GM19035 (cell line): ENCODE data around the gene FBXL20.
"Not testable (repeated sequence)": the region's sequence is repeated elsewhere in the genome, so short reads cannot be mapped to it uniquely, and the experiment has no call there.

ENCODE experiments used
- ATAC-seq: cut with Tn5 transposase; IDR thresholded peaks from one replicate; pipeline ENCODE4 v1.9.1; 2021; ENCODE audit not compliant: unreplicated experiment

Gene FBXL20

DNA sequence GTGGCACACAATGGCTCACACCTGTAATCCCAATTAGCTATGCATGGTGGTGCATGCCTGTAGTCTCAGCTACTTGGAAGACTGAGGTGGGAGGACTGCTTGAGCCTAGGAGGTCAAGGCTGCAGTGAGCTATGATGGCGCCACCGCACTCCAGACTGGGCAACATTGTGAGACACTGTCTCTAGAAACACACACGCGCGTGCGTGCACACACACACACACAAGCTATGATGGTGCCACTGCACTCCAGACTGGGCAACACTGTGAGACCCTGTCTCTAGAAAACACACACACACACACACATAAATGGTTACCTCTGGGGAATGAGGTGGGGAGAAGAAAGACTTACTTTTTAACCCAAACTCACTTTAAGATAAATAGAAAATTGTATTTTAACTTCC lies 16.4 kb downstream of the FBXL20 start:
- ATAC-seq = no peak

DNA sequence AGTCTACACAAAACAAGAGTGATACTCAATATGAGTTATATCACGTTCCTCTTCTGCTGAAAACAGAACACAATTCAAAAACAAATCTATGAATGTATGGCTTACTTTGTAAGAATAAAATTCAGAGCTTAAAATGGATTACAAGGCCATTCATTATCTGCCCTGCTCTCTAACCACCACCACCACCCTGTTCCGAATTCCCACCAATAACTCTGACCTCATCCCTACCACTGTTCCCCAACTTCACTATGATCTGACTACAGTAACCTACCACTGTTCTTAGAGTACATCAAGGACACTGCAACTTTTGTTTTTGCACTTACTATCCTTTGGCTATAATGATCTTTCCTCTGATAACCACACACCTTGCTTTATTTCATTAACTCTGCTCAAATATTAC lies 21.3 kb downstream of the FBXL20 start:
- no peak for ATAC-seq

DNA sequence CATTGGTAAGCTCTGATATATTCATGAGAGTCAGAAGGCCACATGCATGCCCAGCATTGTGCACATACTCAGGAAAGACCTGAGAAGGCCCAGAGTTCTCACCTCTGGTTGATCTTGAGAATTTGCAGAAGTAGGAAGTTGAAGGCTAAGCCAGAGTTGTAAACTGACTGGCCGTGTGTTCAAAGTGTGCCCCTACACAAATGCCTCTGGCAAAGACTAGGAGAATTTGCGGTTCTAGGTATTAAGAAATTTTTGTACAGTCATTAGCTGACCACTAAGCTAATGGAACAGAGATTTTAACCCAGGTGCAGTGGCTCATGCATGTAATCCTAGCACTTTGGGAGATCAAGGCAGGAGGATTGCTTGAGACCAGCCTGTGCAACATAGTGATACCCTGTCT lies 25.0 kb downstream of the FBXL20 start:
- ATAC-seq = no peak

DNA sequence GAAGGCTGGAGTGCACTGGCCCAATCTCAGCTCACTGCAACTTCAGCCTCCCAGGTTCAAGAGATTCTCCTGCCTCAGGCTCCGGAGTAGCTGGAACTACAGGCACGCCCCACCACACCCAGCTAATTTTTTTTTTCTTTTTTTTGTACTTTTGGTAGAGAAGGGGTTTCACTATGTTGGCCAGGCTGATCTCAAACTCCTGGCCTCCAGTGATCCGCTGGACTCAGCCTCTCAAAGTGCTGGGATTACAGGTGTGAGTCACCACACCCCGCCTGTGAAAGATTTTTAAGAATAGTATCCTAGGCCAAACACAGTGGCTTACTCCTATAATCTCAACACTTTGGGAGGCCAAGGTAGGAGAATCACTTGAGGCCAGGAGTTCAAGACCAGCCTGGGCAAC lies 33.6 kb downstream of the FBXL20 start:
- ATAC-seq = not testable (repeated sequence)

DNA sequence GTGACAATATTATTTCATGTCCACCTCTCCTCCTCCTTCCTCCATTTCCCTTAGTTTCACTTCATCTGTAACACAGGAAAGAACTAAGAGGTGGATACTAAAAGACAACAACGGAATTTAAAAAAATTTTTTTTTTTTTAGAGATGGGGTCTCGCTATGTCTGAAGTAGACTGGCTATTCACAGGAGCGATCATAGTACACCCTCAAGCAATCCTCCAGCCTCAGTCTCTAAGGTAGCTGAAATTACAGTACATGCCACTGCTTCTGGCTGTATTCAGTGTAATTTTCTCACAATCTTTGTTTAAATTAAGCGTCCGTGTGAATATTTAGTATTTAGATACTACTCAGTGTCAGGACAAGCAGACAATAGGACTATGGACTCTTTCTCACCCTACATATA lies 35.6 kb downstream of the FBXL20 start:
- ATAC-seq = no peak

DNA sequence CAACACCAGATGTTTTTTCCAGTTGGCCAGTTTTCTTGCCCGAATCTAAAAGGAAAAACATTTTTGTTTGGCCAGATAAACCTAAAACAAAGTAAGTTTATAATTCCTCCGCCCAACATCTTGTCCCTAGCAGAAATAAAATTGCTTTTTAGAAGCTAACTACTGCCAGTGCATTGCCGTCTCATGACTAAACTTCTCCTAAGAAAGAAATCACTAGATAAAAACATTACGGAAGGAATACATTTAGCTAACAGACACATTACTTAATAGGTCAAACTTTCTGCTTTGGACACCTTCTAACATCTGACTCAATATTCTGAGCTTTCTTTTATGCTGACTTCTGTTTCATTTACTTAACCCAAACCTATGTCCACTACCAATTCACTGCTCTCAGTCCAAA lies 36.2 kb downstream of the FBXL20 start:
- ATAC-seq = no peak

DNA sequence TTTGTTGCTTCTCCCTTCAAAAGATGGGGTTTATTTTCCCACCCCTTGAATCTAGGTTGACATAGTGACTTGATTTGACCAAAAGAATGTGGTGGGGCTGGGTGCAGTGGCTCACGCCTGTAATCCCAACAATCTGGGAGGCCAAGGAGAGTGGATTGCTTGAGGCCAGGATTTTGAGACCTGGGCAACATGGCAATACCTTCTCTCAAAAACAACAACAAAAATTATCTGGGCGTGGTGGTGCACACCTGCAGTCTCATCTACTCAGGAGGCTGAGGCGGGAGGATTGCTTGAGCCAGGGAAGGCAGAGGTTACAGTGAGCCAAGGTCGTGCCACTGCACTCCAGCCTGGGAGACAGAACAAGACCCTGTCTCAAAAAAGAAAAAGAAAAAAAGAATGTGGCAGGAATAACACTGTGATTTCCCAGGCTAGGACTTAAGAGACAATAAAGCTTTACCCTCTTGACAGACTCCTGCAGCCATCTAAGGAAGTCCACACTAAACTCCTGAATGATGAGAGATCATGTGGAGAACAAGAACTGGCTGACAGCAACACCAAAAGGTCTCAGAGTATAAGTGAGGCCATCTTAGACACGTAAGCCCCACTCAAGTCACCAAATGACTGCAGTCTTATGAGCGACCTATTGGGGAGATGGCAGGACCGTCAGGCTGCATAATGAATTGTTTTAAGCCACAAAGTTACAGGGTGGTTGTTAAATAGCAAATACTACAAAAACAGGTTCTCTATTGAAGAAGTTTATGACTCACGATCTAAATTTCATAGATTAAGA lies 37.0 kb downstream of the FBXL20 start:
- no peak for ATAC-seq

DNA sequence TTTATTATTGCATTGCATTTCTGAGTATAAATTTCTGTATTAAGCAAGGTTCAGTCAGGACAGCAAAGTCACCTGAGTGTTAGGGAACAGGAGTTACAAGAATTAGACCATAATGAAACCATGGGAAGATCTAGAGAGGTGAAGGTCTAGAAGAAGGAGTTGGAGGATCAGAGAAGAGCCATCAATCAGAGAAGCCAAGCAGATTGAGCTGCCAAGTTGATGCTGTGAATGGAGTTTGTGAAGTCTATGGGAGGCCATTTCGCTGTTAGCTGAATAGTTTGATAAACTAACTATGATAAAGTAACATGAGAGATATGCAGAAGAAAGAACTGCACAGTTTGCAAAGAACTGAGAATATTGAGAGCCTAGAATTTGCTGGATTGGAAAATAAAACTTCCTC lies 40.4 kb downstream of the FBXL20 start:
- no peak for ATAC-seq

DNA sequence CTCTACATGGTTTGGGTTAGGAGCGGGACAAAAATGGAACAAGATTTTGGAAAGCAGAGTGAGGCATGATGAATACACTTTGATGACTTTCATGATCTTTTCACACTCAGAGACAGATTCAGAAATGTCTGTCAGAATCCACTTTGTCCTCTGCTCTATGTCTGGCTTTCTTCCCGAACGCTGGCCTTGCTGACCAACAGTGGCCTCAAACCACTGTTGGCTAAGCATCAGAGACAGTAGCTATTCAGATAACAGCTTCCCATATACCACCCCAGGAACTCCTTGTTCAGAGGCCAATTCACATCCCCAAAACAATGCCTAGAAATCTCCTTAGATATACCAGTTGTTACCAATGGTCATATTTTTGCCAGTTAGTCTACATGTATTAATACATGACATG lies 40.9 kb downstream of the FBXL20 start:
- ATAC-seq = no peak

DNA sequence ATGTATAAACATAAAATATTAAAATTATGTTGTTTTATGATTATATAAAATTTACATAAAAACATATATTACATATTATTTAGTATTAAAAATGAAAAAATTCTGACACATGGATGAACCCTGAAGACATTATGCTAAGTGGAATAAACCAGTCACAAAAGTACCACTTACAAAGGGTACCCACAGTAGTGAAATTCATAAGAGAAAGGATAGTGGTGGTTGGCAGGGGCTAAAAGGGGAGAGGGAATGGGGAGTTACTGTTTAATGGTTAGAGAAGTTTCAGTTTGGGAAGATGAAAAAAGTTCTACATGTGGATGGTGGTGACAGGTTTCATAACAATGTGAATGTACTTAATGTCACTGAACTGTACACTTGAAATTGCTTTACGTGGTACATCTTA lies 41.4 kb downstream of the FBXL20 start:
- no peak for ATAC-seq

DNA sequence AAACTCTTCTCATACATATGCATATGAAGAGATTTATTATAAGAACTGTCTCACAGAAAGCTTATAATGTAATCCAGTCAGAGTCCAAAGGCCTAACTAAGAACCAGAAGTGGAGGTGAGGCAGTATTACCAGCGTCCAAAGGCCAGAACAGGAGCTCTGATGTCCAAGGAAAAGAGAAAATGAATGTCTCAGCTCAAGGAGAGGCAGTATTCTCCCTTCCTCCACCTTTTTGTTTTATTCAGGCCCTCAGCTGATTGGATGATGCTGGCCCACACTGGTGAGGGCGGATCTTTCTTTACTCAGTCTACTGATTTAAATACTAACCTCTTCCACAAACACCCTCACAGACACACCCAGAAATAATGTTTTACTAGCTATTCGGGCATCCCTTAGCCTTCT lies 43.4 kb downstream of the FBXL20 start:
- ATAC-seq = no peak

DNA sequence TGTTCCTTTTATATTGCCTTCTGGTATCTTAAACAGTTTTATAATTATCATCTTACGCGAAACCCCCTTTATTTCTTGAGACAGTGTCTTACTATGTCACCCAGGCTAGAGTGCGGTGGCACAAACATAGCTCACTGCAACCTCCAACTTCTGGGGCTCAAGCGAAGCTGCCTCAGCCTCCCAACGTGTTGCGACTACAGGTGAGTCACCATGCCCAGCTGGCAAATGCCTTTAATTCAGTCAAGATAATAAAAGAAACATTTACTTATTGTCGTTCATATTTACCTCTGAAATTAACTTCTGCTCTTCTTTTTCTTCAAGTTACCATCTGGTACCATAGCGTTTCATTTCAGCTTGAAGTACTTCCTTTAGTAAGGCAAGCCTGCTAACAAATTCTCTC lies 43.9 kb downstream of the FBXL20 start:
- ATAC-seq = no peak

DNA sequence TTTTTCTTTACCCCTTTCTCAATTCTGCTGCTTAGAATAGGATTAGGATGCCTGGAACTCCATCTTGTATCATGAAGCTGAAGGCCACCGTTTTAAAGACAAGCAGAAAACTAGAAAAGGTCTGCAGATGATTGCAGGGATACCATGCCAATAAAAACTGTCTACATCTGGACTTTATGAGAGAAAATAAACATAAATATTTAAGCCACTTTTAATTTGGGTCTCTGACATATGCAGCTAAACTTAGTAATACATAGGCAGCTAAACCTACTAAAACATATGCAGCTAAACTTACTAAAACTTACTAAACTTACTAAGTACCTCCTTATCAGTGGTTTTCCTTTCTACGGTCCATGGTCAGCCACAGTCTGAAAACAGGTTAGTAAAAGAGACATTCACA lies 48.4 kb downstream of the FBXL20 start:
- ATAC-seq = no peak

DNA sequence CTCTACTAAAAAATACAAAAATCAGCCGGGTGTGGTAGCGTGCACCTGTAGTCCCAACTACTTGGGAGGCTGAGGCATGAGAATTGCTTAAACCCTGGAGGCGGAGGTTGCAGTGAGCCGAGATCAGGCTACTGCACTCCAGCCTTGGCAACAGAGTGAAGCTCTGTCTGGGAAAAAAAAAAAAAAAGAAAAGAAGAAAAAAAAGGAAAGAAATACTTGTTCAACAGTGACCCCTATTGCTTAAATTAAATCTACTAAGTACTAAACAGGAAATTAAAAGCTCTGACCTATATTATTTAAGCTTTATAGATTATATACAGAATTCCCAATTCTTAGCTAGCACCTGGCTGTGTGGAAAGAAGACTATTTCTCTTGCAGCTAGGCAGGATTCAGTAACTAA lies 48.9 kb downstream of the FBXL20 start:
- ATAC-seq = no peak

DNA sequence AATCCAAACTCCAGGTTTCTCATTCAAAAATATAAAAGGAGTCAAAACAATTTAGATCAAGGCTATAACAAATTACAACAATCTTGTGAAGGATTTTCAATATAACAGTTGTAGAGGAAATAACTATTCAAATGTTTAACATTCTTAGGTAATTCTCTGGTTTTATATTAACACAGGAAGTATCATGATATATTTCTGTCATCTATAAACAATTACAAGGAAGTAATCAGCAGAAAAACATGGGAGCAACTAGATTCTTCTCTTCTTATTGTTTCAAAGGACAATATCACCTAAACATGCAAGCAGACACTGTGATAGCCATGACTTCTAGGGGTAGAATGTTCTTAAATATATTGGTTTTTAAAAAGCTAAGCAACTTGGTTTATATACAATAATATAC lies 49.9 kb downstream of the FBXL20 start:
- no peak for ATAC-seq

DNA sequence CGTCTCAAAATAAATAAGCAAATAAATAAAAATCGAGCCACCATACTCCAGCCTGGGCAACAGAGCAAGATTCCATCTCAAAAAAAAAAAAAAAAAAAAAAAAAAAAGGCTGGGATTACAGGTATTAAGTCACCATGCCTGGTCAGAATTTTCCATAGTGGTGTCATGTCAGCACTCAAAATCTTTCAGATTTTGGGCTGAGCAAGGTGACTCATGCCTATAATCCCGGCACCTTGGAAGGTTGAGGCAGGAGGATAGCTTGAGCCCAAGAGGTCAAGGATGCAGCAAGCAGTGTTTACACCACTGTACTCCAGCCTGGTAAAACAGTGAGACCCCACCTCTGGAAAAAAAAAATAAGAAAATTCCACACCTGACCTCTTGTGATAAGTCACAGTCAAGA lies 52.2 kb downstream of the FBXL20 start:
- no peak for ATAC-seq

DNA sequence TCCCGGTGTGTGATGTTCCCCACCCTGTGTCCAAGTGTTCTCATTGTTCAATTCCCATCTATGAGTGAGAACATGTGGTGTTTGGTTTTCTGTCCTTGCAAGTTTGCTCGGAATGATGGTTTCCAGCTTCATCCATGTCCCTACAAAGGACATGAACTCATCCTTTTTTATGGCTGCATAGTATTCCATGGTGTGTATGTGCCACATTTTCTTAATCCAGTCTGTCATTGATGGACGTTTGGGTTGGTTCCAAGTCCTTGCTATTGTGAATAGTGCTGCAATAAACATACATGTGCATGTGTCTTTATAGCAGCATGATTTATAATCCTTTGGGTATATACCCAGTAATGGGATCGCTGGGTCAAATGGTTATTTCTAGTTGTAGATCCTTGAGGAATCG lies 54.6 kb downstream of the FBXL20 start:
- not testable (repeated sequence) for ATAC-seq

DNA sequence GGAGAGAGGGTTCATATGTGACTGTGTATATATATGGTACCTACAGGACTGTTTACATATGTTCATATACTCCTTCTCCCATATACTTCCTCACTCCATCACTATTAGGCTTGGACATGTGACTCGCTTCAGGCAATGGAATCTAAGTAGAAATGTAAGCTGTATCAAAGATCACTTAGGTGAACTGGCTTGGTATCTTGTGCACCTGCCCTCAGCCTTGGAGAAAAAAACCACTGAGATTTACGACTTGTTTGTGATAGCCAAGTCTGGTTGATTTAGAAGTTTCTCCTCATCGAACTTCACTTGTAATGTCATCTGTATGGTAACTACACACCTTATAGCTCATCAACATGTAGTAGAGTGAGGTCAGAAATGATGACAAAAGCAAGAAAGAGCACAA lies 59.9 kb downstream of the FBXL20 start:
- ATAC-seq = no peak

DNA sequence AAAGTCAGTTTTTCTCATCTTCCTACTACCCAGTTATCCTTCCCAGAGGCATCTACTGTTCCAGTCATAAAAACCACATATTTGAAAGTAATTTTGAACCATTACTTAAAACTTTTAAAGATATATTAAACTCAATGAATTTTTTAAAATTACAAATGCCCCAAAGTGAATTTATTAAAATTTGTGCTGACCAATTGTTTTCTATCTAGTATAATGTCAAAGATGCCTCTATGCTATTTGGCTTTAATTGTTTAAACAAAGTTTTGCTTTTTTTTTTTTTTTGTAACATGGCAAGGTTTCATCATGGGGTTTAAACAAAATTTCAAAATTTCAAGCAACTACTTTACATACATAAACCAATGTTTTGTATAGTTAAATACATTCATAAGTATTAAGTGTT lies 60.7 kb downstream of the FBXL20 start:
- ATAC-seq = no peak

DNA sequence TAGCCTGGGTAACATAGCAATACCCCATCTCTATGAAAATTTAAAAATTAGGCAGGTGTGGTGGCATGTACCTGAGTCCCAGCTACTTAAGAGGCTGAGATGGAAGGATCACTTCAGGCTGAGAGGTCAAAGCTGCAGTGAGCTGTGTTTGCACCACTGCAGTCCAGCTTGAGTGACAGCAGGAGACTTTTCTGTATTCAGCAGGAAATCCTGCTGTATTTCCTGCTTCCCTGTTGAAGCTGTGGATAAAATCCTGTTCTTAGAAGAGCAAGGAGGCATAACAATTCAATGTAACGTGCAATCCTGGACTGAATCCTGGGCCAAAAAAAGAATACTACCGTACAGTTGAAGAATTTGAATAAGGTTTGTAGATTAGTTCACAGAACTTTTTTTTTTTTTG lies 62.2 kb downstream of the FBXL20 start:
- no peak for ATAC-seq

DNA sequence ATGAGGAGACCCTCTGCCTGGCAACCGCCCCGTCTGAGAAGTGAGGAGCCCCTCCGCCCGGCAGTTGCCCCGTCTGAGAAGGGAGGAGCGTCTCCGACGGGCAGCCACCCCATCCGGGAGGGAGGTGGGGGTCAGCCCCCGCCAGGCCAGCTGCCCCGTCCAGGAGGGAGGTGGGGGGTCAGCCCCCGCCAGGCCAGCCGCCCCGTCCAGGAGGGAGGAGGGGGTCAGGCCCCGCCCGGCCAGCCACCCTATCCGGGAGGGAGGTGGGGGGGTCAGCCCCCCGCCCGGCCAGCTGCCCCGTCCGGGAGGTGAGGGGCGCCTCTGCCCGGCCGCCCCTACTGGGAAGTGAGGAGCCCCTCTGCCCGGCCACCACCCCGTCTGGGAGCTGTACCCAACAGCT lies 63.8 kb downstream of the FBXL20 start:
- ATAC-seq = not testable (repeated sequence)

DNA sequence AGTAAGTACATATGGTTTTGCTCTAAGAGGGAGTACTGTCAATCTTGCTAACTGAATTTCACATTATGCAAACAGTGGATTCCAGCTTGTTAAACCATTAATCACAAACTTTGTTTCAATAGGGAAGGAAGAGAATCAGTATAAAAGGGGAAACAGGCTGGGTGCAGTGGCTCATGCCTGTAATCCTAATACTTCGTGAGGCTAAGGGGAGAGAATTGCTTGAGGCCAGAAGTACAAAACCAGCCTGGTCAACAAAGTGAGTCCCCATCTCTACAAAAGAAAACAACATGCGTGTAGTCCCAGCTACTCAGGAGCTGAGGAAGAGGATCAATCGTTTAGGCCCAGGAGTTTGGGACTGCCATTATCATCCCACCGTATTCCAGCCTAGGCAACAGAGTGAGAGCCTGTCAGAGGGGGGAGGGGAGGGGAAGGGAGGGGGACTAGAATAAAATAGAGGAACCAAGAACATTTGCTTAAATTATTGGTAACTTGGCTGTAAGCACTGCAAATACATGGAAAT lies 65.7 kb downstream of the FBXL20 start:
- ATAC-seq = no peak
